ENCODE measurements around the gene SKP2.

The SKP2 gene

DNA sequence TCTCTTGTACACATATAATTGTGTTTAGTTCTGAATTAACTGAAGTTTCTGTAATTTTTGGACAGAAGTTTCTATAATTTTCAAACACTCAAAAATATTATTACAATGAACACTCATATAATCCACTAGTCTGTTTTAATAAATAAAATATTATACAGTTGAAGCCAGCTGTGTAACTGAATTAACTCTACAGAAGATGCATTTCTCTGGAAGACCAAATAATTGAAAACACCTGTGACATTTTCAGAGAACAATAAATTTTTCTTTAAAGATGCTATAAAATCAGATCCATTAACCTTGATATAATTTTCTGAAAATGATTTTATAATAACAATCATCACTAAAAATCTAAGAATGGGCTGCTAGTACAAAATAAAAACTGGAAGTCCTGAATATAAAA is 75.1 kb downstream of the SKP2 start:
- peak; percentile 79 for TF ChIP-seq TCF4 (CRISPR knock-in tag; IDR thresholded peaks at IDR 0.05; ENCODE audit: borderline replicate concordance)
- TF ChIP-seq ARNTL (CRISPR knock-in tag; IDR thresholded peaks at IDR 0.05; ENCODE audit: borderline replicate concordance, low read depth): no peak
- peak; percentile 37; the same call in 1 of the 3 replicates for ATAC-seq

DNA sequence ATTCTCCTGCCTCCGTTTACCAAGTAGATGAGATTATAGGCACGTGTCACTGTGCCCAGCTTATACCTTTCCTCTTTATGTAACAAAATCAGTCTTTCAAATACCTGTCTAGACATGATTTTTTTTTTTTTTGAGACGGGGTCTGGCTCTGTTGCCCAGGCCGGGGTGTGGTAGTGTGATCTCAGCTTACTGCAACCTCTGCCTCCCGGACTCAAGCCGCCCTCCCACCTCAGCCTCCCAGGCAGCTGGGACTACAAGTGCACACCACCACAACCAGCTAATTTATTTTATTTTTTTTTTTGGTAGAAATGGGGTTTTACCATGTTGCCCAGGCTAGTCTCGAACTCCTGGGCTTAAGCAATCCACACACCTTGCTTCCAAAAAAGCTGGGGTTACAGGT is 76.6 kb downstream of the SKP2 start:
- ATAC-seq: no peak
- TF ChIP-seq GLIS3 (CRISPR knock-in tag; IDR thresholded peaks at IDR 0.05): no peak
- no peak for TF ChIP-seq ZNF565 (CRISPR knock-in tag; conservative IDR thresholded peaks at IDR 0.05; ENCODE audit: low read depth)
- TF ChIP-seq, protein P1, sequence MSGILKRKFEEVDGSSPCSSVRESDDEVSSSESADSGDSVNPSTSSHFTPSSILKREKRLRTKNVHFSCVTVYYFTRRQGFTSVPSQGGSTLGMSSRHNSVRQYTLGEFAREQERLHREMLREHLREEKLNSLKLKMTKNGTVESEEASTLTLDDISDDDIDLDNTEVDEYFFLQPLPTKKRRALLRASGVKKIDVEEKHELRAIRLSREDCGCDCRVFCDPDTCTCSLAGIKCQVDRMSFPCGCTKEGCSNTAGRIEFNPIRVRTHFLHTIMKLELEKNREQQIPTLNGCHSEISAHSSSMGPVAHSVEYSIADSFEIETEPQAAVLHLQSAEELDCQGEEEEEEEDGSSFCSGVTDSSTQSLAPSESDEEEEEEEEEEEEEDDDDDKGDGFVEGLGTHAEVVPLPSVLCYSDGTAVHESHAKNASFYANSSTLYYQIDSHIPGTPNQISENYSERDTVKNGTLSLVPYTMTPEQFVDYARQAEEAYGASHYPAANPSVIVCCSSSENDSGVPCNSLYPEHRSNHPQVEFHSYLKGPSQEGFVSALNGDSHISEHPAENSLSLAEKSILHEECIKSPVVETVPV (CRISPR knock-in tag; IDR thresholded peaks at IDR 0.05): no peak
- no peak for TF ChIP-seq RARB (CRISPR knock-in tag; IDR thresholded peaks at IDR 0.05)
- TF ChIP-seq ISL1 (CRISPR knock-in tag; IDR thresholded peaks at IDR 0.05): no peak
- TF ChIP-seq BACH2 (CRISPR knock-in tag; IDR thresholded peaks at IDR 0.05; ENCODE audit: borderline replicate concordance): no peak
- TF ChIP-seq, protein P2, sequence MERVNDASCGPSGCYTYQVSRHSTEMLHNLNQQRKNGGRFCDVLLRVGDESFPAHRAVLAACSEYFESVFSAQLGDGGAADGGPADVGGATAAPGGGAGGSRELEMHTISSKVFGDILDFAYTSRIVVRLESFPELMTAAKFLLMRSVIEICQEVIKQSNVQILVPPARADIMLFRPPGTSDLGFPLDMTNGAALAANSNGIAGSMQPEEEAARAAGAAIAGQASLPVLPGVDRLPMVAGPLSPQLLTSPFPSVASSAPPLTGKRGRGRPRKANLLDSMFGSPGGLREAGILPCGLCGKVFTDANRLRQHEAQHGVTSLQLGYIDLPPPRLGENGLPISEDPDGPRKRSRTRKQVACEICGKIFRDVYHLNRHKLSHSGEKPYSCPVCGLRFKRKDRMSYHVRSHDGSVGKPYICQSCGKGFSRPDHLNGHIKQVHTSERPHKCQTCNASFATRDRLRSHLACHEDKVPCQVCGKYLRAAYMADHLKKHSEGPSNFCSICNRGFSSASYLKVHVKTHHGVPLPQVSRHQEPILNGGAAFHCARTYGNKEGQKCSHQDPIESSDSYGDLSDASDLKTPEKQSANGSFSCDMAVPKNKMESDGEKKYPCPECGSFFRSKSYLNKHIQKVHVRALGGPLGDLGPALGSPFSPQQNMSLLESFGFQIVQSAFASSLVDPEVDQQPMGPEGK (CRISPR knock-in tag; IDR thresholded peaks at IDR 0.05; ENCODE audit: borderline replicate concordance): no peak
- TF ChIP-seq TCF4 (CRISPR knock-in tag; IDR thresholded peaks at IDR 0.05; ENCODE audit: borderline replicate concordance): no peak
- TF ChIP-seq, protein P3, sequence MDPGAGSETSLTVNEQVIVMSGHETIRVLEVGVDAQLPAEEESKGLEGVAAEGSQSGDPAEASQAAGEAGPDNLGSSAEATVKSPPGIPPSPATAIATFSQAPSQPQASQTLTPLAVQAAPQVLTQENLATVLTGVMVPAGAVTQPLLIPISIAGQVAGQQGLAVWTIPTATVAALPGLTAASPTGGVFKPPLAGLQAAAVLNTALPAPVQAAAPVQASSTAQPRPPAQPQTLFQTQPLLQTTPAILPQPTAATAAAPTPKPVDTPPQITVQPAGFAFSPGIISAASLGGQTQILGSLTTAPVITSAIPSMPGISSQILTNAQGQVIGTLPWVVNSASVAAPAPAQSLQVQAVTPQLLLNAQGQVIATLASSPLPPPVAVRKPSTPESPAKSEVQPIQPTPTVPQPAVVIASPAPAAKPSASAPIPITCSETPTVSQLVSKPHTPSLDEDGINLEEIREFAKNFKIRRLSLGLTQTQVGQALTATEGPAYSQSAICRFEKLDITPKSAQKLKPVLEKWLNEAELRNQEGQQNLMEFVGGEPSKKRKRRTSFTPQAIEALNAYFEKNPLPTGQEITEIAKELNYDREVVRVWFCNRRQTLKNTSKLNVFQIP (CRISPR knock-in tag; IDR thresholded peaks at IDR 0.05; ENCODE audit: borderline replicate concordance, low read depth): no peak
- TF ChIP-seq, protein P4, sequence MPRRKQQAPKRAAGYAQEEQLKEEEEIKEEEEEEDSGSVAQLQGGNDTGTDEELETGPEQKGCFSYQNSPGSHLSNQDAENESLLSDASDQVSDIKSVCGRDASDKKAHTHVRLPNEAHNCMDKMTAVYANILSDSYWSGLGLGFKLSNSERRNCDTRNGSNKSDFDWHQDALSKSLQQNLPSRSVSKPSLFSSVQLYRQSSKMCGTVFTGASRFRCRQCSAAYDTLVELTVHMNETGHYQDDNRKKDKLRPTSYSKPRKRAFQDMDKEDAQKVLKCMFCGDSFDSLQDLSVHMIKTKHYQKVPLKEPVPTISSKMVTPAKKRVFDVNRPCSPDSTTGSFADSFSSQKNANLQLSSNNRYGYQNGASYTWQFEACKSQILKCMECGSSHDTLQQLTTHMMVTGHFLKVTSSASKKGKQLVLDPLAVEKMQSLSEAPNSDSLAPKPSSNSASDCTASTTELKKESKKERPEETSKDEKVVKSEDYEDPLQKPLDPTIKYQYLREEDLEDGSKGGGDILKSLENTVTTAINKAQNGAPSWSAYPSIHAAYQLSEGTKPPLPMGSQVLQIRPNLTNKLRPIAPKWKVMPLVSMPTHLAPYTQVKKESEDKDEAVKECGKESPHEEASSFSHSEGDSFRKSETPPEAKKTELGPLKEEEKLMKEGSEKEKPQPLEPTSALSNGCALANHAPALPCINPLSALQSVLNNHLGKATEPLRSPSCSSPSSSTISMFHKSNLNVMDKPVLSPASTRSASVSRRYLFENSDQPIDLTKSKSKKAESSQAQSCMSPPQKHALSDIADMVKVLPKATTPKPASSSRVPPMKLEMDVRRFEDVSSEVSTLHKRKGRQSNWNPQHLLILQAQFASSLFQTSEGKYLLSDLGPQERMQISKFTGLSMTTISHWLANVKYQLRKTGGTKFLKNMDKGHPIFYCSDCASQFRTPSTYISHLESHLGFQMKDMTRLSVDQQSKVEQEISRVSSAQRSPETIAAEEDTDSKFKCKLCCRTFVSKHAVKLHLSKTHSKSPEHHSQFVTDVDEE (CRISPR knock-in tag; IDR thresholded peaks at IDR 0.05): no peak
- TF ChIP-seq ESRRG (CRISPR knock-in tag; IDR thresholded peaks at IDR 0.05): no peak
- no peak for TF ChIP-seq PPARA (CRISPR knock-in tag; IDR thresholded peaks at IDR 0.05; ENCODE audit: borderline replicate concordance)
- TF ChIP-seq ZFP3 (CRISPR knock-in tag; IDR thresholded peaks at IDR 0.05): no peak
- no peak for TF ChIP-seq ARNTL (CRISPR knock-in tag; IDR thresholded peaks at IDR 0.05; ENCODE audit: borderline replicate concordance, low read depth)
- no peak for TF ChIP-seq ZNF8 (CRISPR knock-in tag; IDR thresholded peaks at IDR 0.05)
- TF ChIP-seq SNAI2 (CRISPR knock-in tag; IDR thresholded peaks at IDR 0.05): no peak
- no peak for TF ChIP-seq ZC3H10 (CRISPR knock-in tag; IDR thresholded peaks at IDR 0.05)

DNA sequence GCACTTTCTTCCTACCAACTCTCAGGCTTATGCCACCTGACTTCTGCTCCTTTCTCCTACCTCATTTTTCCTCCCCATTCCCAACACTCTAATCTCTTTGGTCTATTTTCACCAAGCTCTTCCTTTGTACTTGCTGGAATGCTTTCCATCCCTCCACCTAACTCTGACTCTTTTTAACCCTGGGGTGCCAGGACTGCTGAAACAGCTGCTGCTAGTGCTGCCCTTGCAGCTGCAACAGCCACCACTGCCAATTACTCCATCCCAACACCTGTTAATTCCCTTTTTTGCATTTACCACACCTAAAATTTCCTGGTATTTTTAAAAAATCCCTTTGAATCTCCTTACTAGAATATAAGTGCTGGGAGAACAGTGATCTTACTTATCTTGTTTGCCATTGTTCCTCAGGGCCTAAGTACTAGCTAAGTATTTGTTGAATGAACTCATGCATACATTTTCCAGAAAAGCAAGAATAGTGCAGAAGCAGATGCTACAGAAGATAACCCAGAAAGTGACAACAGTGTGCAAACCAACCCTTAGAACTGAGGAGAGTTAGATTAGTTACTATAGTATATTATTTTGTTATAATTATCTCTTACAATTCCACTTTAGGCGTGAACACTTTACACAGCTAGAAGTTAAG is 78.4 kb downstream of the SKP2 start:
- ATAC-seq: no peak
- TF ChIP-seq OSR1 (CRISPR knock-in tag; IDR thresholded peaks at IDR 0.05): no peak
- no peak for TF ChIP-seq ESRRG (CRISPR knock-in tag; IDR thresholded peaks at IDR 0.05)
- TF ChIP-seq ARNTL (CRISPR knock-in tag; IDR thresholded peaks at IDR 0.05; ENCODE audit: borderline replicate concordance, low read depth): no peak
- TF ChIP-seq, protein P5, sequence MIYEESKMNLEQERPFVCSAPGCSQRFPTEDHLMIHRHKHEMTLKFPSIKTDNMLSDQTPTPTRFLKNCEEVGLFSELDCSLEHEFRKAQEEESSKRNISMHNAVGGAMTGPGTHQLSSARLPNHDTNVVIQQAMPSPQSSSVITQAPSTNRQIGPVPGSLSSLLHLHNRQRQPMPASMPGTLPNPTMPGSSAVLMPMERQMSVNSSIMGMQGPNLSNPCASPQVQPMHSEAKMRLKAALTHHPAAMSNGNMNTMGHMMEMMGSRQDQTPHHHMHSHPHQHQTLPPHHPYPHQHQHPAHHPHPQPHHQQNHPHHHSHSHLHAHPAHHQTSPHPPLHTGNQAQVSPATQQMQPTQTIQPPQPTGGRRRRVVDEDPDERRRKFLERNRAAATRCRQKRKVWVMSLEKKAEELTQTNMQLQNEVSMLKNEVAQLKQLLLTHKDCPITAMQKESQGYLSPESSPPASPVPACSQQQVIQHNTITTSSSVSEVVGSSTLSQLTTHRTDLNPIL (CRISPR knock-in tag; IDR thresholded peaks at IDR 0.05; ENCODE audit: low read depth): no peak
- TF ChIP-seq ZFP3 (CRISPR knock-in tag; IDR thresholded peaks at IDR 0.05): no peak
- no peak for TF ChIP-seq ZNF8 (CRISPR knock-in tag; IDR thresholded peaks at IDR 0.05)
- TF ChIP-seq, protein P1 (CRISPR knock-in tag; IDR thresholded peaks at IDR 0.05): no peak
- no peak for TF ChIP-seq BACH2 (CRISPR knock-in tag; IDR thresholded peaks at IDR 0.05; ENCODE audit: borderline replicate concordance)
- no peak for TF ChIP-seq CSDC2 (CRISPR knock-in tag; IDR thresholded peaks at IDR 0.05)
- no peak for TF ChIP-seq ZC3H10 (CRISPR knock-in tag; IDR thresholded peaks at IDR 0.05)
- TF ChIP-seq SNAI2 (CRISPR knock-in tag; IDR thresholded peaks at IDR 0.05): no peak
- TF ChIP-seq TOX (CRISPR knock-in tag; IDR thresholded peaks at IDR 0.05; ENCODE audit: borderline replicate concordance): no peak
- TF ChIP-seq ZFP30 (CRISPR knock-in tag; IDR thresholded peaks at IDR 0.05): no peak
- no peak for TF ChIP-seq ZNF70 (CRISPR knock-in tag; IDR thresholded peaks at IDR 0.05)
- TF ChIP-seq, protein P3 (CRISPR knock-in tag; IDR thresholded peaks at IDR 0.05; ENCODE audit: borderline replicate concordance, low read depth): no peak
- no peak for TF ChIP-seq TCF4 (CRISPR knock-in tag; IDR thresholded peaks at IDR 0.05; ENCODE audit: borderline replicate concordance)

Measured in SK-N-SH treated with all-trans-retinoic acid at 6 μM for 48 hours (cell line).